ENCODE results near the gene USP35.

GRCh38 chr11:78192911-78193351 lies 4.2 kb downstream of the USP35 start:
- TF ChIP-seq, protein P1, sequence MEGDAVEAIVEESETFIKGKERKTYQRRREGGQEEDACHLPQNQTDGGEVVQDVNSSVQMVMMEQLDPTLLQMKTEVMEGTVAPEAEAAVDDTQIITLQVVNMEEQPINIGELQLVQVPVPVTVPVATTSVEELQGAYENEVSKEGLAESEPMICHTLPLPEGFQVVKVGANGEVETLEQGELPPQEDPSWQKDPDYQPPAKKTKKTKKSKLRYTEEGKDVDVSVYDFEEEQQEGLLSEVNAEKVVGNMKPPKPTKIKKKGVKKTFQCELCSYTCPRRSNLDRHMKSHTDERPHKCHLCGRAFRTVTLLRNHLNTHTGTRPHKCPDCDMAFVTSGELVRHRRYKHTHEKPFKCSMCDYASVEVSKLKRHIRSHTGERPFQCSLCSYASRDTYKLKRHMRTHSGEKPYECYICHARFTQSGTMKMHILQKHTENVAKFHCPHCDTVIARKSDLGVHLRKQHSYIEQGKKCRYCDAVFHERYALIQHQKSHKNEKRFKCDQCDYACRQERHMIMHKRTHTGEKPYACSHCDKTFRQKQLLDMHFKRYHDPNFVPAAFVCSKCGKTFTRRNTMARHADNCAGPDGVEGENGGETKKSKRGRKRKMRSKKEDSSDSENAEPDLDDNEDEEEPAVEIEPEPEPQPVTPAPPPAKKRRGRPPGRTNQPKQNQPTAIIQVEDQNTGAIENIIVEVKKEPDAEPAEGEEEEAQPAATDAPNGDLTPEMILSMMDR (IDR thresholded peaks at IDR 0.05) = no peak
- no peak for TF ChIP-seq POLR2AphosphoS5 (IDR thresholded peaks at IDR 0.05)
- TF ChIP-seq POLR2A (IDR thresholded peaks at IDR 0.05) = no peak
- TF ChIP-seq EP300 (IDR thresholded peaks at IDR 0.05) = no peak
